Measurements from ENCODE around the gene AHCY.
"Not testable (repeated sequence)": the region's sequence is repeated elsewhere in the genome, so short reads cannot be mapped to it uniquely, and the experiment has no call there.

Gene AHCY

GRCh38 chr20:34332262-34332920, 29.2 kb upstream of the AHCY start:
- H3K4me3 ChIP-seq (ENCODE audit: low read depth, low read length): no peak overlapping the region
- no peak for DNase-seq (ENCODE audit: low read depth)
- no peak for TF ChIP-seq CTCF (IDR thresholded peaks at IDR 0.05; ENCODE audit: control insufficient read depth, extremely low read depth, insufficient read depth)

GRCh38 chr20:34331838-34332237, 28.7 kb upstream of the AHCY start:
- no peak for DNase-seq (ENCODE audit: low read depth)
- no peak for TF ChIP-seq CTCF (IDR thresholded peaks at IDR 0.05; ENCODE audit: control insufficient read depth, extremely low read depth, insufficient read depth)
- H3K4me3 ChIP-seq (ENCODE audit: low read depth, low read length): no peak overlapping the region

- not testable (repeated sequence) for H3K4me3 ChIP-seq (ENCODE audit: low read depth, low read length)
Measured at GRCh38 chr20:34330861-34331544, 27.8 kb upstream of the AHCY start.

GRCh38 chr20:34328928-34329677, 25.9 kb upstream of the AHCY start:
- TF ChIP-seq CTCF (IDR thresholded peaks at IDR 0.05; ENCODE audit: control insufficient read depth, extremely low read depth, insufficient read depth): no peak
- H3K4me3 ChIP-seq (ENCODE audit: low read depth, low read length): no peak overlapping the region
- no peak for DNase-seq (ENCODE audit: low read depth)

More at GRCh38 chr20:34330861-34331544, 27.8 kb upstream of the AHCY start:
- DNase-seq (ENCODE audit: low read depth): not testable (repeated sequence)

- not testable (repeated sequence) for DNase-seq (ENCODE audit: low read depth); H3K4me3 ChIP-seq (ENCODE audit: low read depth, low read length)
Measured at GRCh38 chr20:34328207-34328606, 25.1 kb upstream of the AHCY start.

GRCh38 chr20:34324541-34324940, 21.4 kb upstream of the AHCY start:
- H3K4me3 ChIP-seq (ENCODE audit: low read depth, low read length): no peak overlapping the region
- no peak for DNase-seq (ENCODE audit: low read depth)
- no peak for TF ChIP-seq CTCF (IDR thresholded peaks at IDR 0.05; ENCODE audit: control insufficient read depth, extremely low read depth, insufficient read depth)

- no peak for DNase-seq (ENCODE audit: low read depth)
- no peak overlapping the region for H3K4me3 ChIP-seq (ENCODE audit: low read depth, low read length)
- TF ChIP-seq CTCF (IDR thresholded peaks at IDR 0.05; ENCODE audit: control insufficient read depth, extremely low read depth, insufficient read depth): no peak
Measured at GRCh38 chr20:34322267-34323105, 19.3 kb upstream of the AHCY start.

All from LNCaP clone FGC (cell line).